ENCODE measurements around the gene RAB1B.
"Not testable (repeated sequence)": the region's sequence is repeated elsewhere in the genome, so short reads cannot be mapped to it uniquely, and the experiment has no call there.

RAB1B gene

GRCh38 chr11:66239998-66240780 is 28.2 kb upstream of the RAB1B start:
- no peak for DNase-seq (ENCODE audit: low spot score)

GRCh38 chr11:66240781-66241136 is 27.7 kb upstream of the RAB1B start:
- no peak for DNase-seq (ENCODE audit: low spot score)

GRCh38 chr11:66242095-66242765 is 26.2 kb upstream of the RAB1B start:
- DNase-seq (ENCODE audit: low spot score): no peak

GRCh38 chr11:66243782-66244535 is 24.5 kb upstream of the RAB1B start:
- DNase-seq (ENCODE audit: low spot score): no peak

- no peak for DNase-seq (ENCODE audit: low spot score)
Observed at GRCh38 chr11:66247295-66247694, 21.1 kb upstream of the RAB1B start.

- DNase-seq (ENCODE audit: low spot score): no peak
Observed at GRCh38 chr11:66247801-66248200, 20.6 kb upstream of the RAB1B start.

- no peak for DNase-seq (ENCODE audit: low spot score)
Observed at GRCh38 chr11:66248903-66249302, 19.5 kb upstream of the RAB1B start.

GRCh38 chr11:66251809-66252208 is 16.6 kb upstream of the RAB1B start:
- no peak for DNase-seq (ENCODE audit: low spot score)

GRCh38 chr11:66253081-66253480 is 15.4 kb upstream of the RAB1B start:
- not testable (repeated sequence) for DNase-seq (ENCODE audit: low spot score)

- no peak for DNase-seq (ENCODE audit: low spot score)
Observed at GRCh38 chr11:66258473-66258893, 10.0 kb upstream of the RAB1B start.

- no peak for DNase-seq (ENCODE audit: low spot score)
Observed at GRCh38 chr11:66259225-66259624, 9.2 kb upstream of the RAB1B start.

GRCh38 chr11:66259956-66260355 is 8.5 kb upstream of the RAB1B start:
- no peak for DNase-seq (ENCODE audit: low spot score)

- DNase-seq (ENCODE audit: low spot score): no peak
Observed at GRCh38 chr11:66261578-66261977, 6.9 kb upstream of the RAB1B start.

- DNase-seq (ENCODE audit: low spot score): no peak
Observed at GRCh38 chr11:66262191-66262590, 6.2 kb upstream of the RAB1B start.

GRCh38 chr11:66262696-66263095 is 5.7 kb upstream of the RAB1B start:
- no peak for DNase-seq (ENCODE audit: low spot score)

- no peak for DNase-seq (ENCODE audit: low spot score)
Observed at GRCh38 chr11:66263231-66263630, 5.2 kb upstream of the RAB1B start.

- no peak for DNase-seq (ENCODE audit: low spot score)
Observed at GRCh38 chr11:66263785-66264184, 4.7 kb upstream of the RAB1B start.

- no peak for DNase-seq (ENCODE audit: low spot score)
Observed at GRCh38 chr11:66264383-66264782, 4.1 kb upstream of the RAB1B start.

GRCh38 chr11:66264914-66265313 is 3.5 kb upstream of the RAB1B start:
- no peak for DNase-seq (ENCODE audit: low spot score)

GRCh38 chr11:66265531-66266377 is 2.7 kb upstream of the RAB1B start:
- no peak for DNase-seq (ENCODE audit: low spot score)

GRCh38 chr11:66266378-66267038 is 1.9 kb upstream of the RAB1B start:
- no peak for DNase-seq (ENCODE audit: low spot score)

GRCh38 chr11:66267039-66267378 is 1.4 kb upstream of the RAB1B start:
- DNase-seq (ENCODE audit: low spot score): no peak

Data from LoVo (cell line).